Effector memory CD8-positive, alpha-beta T cell (primary cell): Measurements from ENCODE around the gene LCN6.
"Not testable (repeated sequence)": the region's sequence is repeated elsewhere in the genome, so short reads cannot be mapped to it uniquely, and the experiment has no call there.

Source experiments
- ATAC-seq: fragments of 150-1000 bp; cut with Tn5 transposase; replicated peaks from 2 replicates; pipeline ENCODE4 v1.10.0; 2021; ENCODE audit warnings: mild to moderate bottlenecking, moderate library complexity
- DNase-seq, 3 experiments: peaks; one replicate each; pipeline ENCODE4 v3.0.0; 2021
- H3K27ac Mint-ChIP-seq, 2 donors: one replicate each; pipeline ENCODE4 v1.8.0; 2022; ENCODE audit warnings: mild to moderate bottlenecking in 2 of 2, mixed read lengths in 2 of 2, moderate library complexity in 2 of 2
- H3K27me3 Mint-ChIP-seq, 2 donors: one replicate each; pipeline ENCODE4 v1.8.0; 2022; ENCODE audit warnings: mixed read lengths in 2 of 2
- H3K36me3 Mint-ChIP-seq: one replicate; pipeline ENCODE4 v1.8.0; 2022; ENCODE audit warnings: mild to moderate bottlenecking, moderate library complexity, mixed read lengths; ENCODE audit not compliant: insufficient read depth
- H3K4me1 Mint-ChIP-seq, 2 donors: one replicate each; pipeline ENCODE4 v1.8.0; 2022; ENCODE audit warnings: low read depth in 2 of 2, mixed read lengths in 2 of 2
- H3K4me3 Mint-ChIP-seq, 2 donors: one replicate each; pipeline ENCODE4 v1.8.0; 2022; ENCODE audit warnings: mild to moderate bottlenecking in 2 of 2, mixed read lengths in 2 of 2, moderate library complexity in 2 of 2
- H3K9me3 Mint-ChIP-seq, 2 donors: one replicate each; pipeline ENCODE4 v1.8.0; 2022; ENCODE audit warnings: mixed read lengths in 2 of 2

The LCN6 gene

GRCh38 chr9:136707849-136708517 is 40.3 kb downstream of the LCN6 start:
- Mint-ChIP-seq H3K27ac (no peak overlapping the region), H3K27me3 (peaks cover 22 to 58% of the 10 kb centered on the region in 2 donors)
- no peak for DNase-seq

GRCh38 chr9:136707011-136707410 is 41.3 kb downstream of the LCN6 start:
- Mint-ChIP-seq H3K27me3 (peaks cover 22 to 57% of the 10 kb centered on the region in 2 donors), H3K4me3 (no peak overlapping the region)
- no peak for ATAC-seq

More at GRCh38 chr9:136707849-136708517, 40.3 kb downstream of the LCN6 start:
- H3K4me1 Mint-ChIP-seq, result peaks cover 4 to 5% of the 10 kb centered on the region in 2 donors
- no peak overlapping the region for H3K4me3 Mint-ChIP-seq
- ATAC-seq, result no peak
- no peaks in the 10 kb centered on the region for H3K9me3 Mint-ChIP-seq
- H3K36me3 Mint-ChIP-seq, result peaks cover 8% of the 10 kb centered on the region

GRCh38 chr9:136705564-136705963 is 42.8 kb downstream of the LCN6 start:
- Mint-ChIP-seq H3K9me3 (no peaks in the 10 kb centered on the region), H3K4me1 (peaks cover 10 to 14% of the 10 kb centered on the region in 2 donors)

More at GRCh38 chr9:136707011-136707410, 41.3 kb downstream of the LCN6 start:
- no peak overlapping the region for H3K27ac Mint-ChIP-seq
- no peak for DNase-seq
- H3K4me1 Mint-ChIP-seq, result peaks cover 4 to 5% of the 10 kb centered on the region in 2 donors
- H3K9me3 Mint-ChIP-seq, result no peaks in the 10 kb centered on the region
- H3K36me3 Mint-ChIP-seq, result peaks cover 8% of the 10 kb centered on the region

GRCh38 chr9:136704741-136705140 is 43.6 kb downstream of the LCN6 start:
- peaks cover under 1 to 42% of the 10 kb centered on the region in 2 donors for H3K27me3 Mint-ChIP-seq
- ATAC-seq, H3K9me3 Mint-ChIP-seq, DNase-seq, H3K4me3 Mint-ChIP-seq: not testable (repeated sequence)
- H3K27ac Mint-ChIP-seq, result peak overlapping the region in 1 of 2 donors; percentile 38
- peaks cover 10 to 18% of the 10 kb centered on the region in 2 donors for H3K4me1 Mint-ChIP-seq
- peaks cover 16% of the 10 kb centered on the region for H3K36me3 Mint-ChIP-seq

More at GRCh38 chr9:136705564-136705963, 42.8 kb downstream of the LCN6 start:
- DNase-seq, result no peak
- no peak for ATAC-seq
- no peak overlapping the region for H3K4me3 Mint-ChIP-seq
- peaks cover 16% of the 10 kb centered on the region for H3K36me3 Mint-ChIP-seq
- peak overlapping the region in 1 of 2 donors; percentile 38 for H3K27ac Mint-ChIP-seq
- H3K27me3 Mint-ChIP-seq, result peaks cover 9 to 50% of the 10 kb centered on the region in 2 donors

GRCh38 chr9:136703276-136703860 is 45.0 kb downstream of the LCN6 start:
- H3K4me1 Mint-ChIP-seq, result peaks cover 10 to 21% of the 10 kb centered on the region in 2 donors
- no peaks in the 10 kb centered on the region for H3K9me3 Mint-ChIP-seq
- no peak for ATAC-seq
- DNase-seq, result no peak
- H3K36me3 Mint-ChIP-seq, result peaks cover 16% of the 10 kb centered on the region
- peaks cover 0 to 28% of the 10 kb centered on the region in 2 donors for H3K27me3 Mint-ChIP-seq
- H3K4me3 Mint-ChIP-seq, result no peak overlapping the region
- H3K27ac Mint-ChIP-seq, result peak overlapping the region in 1 of 2 donors; percentile 92

- H3K9me3 Mint-ChIP-seq, result no peaks in the 10 kb centered on the region
- H3K27me3 Mint-ChIP-seq, result peaks cover 0 to 23% of the 10 kb centered on the region in 2 donors
- H3K27ac Mint-ChIP-seq, result peak overlapping the region; percentile 83 to 92
- peaks cover 10 to 27% of the 10 kb centered on the region in 2 donors for H3K4me1 Mint-ChIP-seq
- peak overlapping the region; percentile 74 for H3K4me3 Mint-ChIP-seq
- peaks cover 16% of the 10 kb centered on the region for H3K36me3 Mint-ChIP-seq
- ATAC-seq, result no peak
- no peak for DNase-seq
These were observed 46.7 kb downstream of the LCN6 start for GRCh38 chr9:136701668-136702053.

- Mint-ChIP-seq H3K4me1 (peaks cover 10 to 30% of the 10 kb centered on the region in 2 donors), H3K4me3 (peak overlapping the region; percentile 74), H3K9me3 (no peaks in the 10 kb centered on the region), H3K27me3 (peaks cover 0 to 23% of the 10 kb centered on the region in 2 donors), H3K36me3 (peaks cover 16% of the 10 kb centered on the region), H3K27ac (peak overlapping the region; percentile 83 to 92)
- peak; percentile 62 to 68 (median 68) for DNase-seq
- ATAC-seq, result peak; percentile 83
These were observed 47.2 kb downstream of the LCN6 start for GRCh38 chr9:136700959-136701667.

- ATAC-seq, result no peak
- H3K4me1 Mint-ChIP-seq, result peaks cover 10 to 32% of the 10 kb centered on the region in 2 donors
- peak overlapping the region in 1 of 2 donors; percentile 74 for H3K4me3 Mint-ChIP-seq
These were observed 48.0 kb downstream of the LCN6 start for GRCh38 chr9:136700304-136700703.

GRCh38 chr9:136698635-136699246 is 49.6 kb downstream of the LCN6 start:
- ATAC-seq (no peak), DNase-seq (no peak)
- peaks cover 0 to 15% of the 10 kb centered on the region in 2 donors for H3K27me3 Mint-ChIP-seq
- H3K27ac Mint-ChIP-seq, result no peak overlapping the region
- peaks cover 11% of the 10 kb centered on the region for H3K36me3 Mint-ChIP-seq
- H3K4me1 Mint-ChIP-seq, result peaks cover 10 to 35% of the 10 kb centered on the region in 2 donors
- H3K9me3 Mint-ChIP-seq, result no peaks in the 10 kb centered on the region
- peak overlapping the region in 1 of 2 donors; percentile 10 for H3K4me3 Mint-ChIP-seq

More at GRCh38 chr9:136700304-136700703, 48.0 kb downstream of the LCN6 start:
- DNase-seq, result no peak
- H3K9me3 Mint-ChIP-seq, result no peaks in the 10 kb centered on the region
- peak overlapping the region; percentile 83 to 92 for H3K27ac Mint-ChIP-seq
- peaks cover 16% of the 10 kb centered on the region for H3K36me3 Mint-ChIP-seq
- H3K27me3 Mint-ChIP-seq, result peaks cover 0 to 15% of the 10 kb centered on the region in 2 donors

- peaks cover 11% of the 10 kb centered on the region for H3K36me3 Mint-ChIP-seq
- H3K27ac Mint-ChIP-seq, result peak overlapping the region in 1 of 2 donors; percentile 35
- DNase-seq, result no peak
- peaks cover 10 to 38% of the 10 kb centered on the region in 2 donors for H3K4me1 Mint-ChIP-seq
- H3K4me3 Mint-ChIP-seq, result peak overlapping the region in 1 of 2 donors; percentile 10
- H3K27me3 Mint-ChIP-seq, result peaks cover 5 to 15% of the 10 kb centered on the region in 2 donors
- H3K9me3 Mint-ChIP-seq, result no peaks in the 10 kb centered on the region
- ATAC-seq, result no peak
These were observed 50.4 kb downstream of the LCN6 start for GRCh38 chr9:136697821-136698526.

- H3K36me3 Mint-ChIP-seq, result peaks cover 11% of the 10 kb centered on the region
- peaks cover 10 to 38% of the 10 kb centered on the region in 2 donors for H3K4me1 Mint-ChIP-seq
- DNase-seq (no peak), ATAC-seq (no peak)
- peaks cover 9 to 15% of the 10 kb centered on the region in 2 donors for H3K27me3 Mint-ChIP-seq
- peak overlapping the region in 1 of 2 donors; percentile 14 for H3K4me3 Mint-ChIP-seq
- peak overlapping the region in 1 of 2 donors; percentile 35 for H3K27ac Mint-ChIP-seq
- no peaks in the 10 kb centered on the region for H3K9me3 Mint-ChIP-seq
These were observed 51.0 kb downstream of the LCN6 start for GRCh38 chr9:136697146-136697820.

GRCh38 chr9:136696502-136696901 is 51.8 kb downstream of the LCN6 start:
- H3K4me3 Mint-ChIP-seq, result peak overlapping the region in 1 of 2 donors; percentile 63
- peaks cover 7 to 34% of the 10 kb centered on the region in 2 donors for H3K4me1 Mint-ChIP-seq
- H3K27ac Mint-ChIP-seq, result no peak overlapping the region
- no peaks in the 10 kb centered on the region for H3K9me3 Mint-ChIP-seq
- peaks cover 8% of the 10 kb centered on the region for H3K36me3 Mint-ChIP-seq
- ATAC-seq, result no peak
- no peak for DNase-seq
- peaks cover 9 to 10% of the 10 kb centered on the region in 2 donors for H3K27me3 Mint-ChIP-seq
